NCI-H345 treated with DMSO at 0.1 percent for 48 hours (cell line): ENCODE data around the gene MRPS27.

Experiments used
- DNase-seq: peaks from one replicate; lab custom pipeline; 2025; ENCODE audit not compliant: unreplicated experiment; lab: John Stamatoyannopoulos, UW

The MRPS27 gene

DNA sequence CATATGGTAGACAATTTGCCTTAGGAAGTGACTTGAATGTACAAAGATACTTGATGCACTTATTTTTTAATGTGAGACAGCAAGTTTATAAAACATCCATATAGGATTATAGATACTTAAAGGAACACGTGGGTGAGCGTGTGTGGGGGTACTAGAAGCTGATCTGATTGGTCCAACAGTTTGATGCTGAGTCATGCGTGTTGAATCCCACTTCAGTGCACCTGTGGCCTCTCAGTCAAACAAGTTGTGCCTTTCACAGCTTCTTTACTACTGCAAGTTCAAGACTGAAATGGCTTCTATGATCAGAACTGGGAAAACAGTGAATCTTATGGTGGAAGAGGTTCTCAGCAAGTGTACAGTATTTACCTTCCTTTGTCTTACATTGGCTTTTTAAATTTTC lies 113.9 kb downstream of the MRPS27 start:
- DNase-seq = no peak

DNA sequence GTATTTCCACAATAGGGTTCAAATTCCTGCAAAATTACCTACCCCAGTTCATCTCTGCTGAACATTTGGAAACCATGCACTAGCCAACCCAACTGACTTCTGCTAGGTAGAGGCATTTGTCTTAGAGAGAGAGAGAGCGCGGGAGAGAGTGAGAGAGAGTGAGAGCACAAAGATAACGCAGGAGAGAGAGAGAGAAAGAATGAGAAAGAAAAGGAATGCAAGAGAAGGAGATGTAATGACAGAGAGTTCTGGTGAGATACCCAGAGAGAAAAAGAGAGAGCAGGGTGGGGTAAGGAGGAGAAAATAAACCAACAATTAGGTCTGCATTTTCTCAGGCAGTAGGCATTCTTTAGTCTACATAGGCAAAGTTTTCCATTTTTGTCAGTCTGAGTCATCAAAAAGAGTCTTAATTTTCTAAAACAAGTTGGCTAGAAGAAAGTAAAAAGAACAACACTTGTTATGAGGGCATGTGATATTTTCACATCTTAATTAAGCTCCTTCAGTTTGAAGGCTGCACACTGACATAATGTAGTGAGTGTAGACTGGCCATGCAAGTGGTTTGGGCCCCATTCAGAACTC lies 114.5 kb downstream of the MRPS27 start:
- no peak for DNase-seq

DNA sequence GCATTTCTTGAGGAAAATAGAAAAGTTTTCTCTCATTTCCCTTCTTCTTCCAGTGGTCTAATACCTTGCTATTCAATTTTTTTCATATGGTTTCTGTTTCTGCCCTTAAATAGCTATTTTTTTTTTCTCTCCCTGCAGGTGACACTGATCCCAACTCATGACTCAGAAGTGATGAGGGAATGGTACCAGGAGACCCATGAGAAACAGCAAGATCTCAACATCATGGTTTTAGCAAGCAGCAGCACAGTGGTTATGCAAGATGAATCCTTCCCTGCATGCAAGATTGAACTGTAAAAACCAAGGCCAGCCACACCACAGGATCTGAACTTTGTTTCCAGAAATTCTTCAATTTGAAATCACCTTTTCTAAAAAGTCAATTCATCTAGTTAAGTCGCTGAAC lies 115.1 kb downstream of the MRPS27 start:
- DNase-seq = no peak

DNA sequence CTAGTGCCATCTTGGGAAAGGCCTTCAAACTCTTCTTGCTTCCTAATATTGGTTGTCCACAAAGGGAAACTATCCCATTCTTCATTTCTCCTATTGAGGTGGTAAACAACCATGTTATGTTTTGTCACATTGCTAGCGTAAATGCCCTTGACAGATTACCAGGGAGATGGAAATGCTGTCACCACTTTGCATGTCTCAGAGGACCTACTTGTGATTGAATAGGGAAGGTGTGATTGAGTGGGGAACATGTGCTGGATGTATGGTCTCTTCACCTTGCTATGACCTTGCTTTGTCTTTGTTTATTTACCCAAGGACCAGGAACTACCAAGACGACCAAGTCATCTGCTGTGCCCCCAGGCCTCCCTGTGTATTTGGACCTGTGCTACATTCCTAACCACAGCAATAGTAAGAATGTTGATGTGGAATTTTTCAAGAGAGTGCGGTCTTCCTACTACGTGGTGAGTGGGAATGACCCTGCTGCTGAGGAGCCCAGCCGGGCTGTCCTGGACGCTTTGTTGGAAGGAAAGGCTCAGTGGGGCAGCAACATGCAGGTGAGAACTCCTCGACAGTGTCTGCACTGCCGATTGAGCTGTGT lies 116.7 kb downstream of the MRPS27 start:
- DNase-seq = no peak

GRCh38 chr5:72202331-72202825 lies 117.7 kb downstream of the MRPS27 start:
- DNase-seq = no peak

- no peak for DNase-seq
These were observed 120.4 kb downstream of the MRPS27 start for GRCh38 chr5:72199681-72200080.

DNA sequence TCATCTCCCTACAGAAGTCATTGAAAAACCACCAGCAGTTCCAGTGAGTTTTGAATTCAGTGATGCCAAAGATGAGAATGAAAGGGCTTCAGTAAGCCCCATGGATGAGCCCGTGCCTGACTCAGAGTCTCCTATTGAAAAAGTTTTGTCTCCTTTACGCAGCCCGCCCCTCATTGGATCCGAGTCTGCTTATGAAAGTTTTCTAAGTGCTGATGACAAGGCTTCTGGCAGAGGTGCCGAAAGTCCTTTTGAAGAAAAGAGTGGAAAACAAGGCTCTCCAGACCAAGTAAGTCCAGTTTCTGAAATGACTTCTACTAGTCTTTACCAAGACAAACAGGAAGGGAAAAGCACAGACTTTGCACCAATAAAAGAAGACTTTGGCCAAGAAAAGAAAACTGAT lies 122.6 kb downstream of the MRPS27 start:
- DNase-seq = no peak

DNA sequence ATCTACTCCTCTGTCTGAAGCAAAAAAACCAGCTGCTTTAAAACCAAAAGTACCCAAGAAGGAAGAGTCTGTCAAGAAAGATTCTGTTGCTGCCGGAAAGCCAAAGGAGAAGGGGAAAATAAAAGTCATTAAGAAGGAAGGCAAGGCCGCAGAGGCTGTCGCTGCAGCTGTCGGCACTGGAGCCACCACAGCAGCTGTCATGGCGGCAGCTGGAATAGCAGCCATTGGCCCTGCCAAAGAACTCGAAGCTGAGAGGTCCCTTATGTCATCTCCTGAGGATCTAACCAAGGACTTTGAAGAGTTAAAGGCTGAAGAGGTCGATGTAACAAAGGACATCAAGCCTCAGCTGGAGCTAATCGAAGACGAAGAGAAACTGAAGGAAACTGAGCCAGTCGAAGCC lies 124.5 kb downstream of the MRPS27 start:
- DNase-seq = no peak

DNA sequence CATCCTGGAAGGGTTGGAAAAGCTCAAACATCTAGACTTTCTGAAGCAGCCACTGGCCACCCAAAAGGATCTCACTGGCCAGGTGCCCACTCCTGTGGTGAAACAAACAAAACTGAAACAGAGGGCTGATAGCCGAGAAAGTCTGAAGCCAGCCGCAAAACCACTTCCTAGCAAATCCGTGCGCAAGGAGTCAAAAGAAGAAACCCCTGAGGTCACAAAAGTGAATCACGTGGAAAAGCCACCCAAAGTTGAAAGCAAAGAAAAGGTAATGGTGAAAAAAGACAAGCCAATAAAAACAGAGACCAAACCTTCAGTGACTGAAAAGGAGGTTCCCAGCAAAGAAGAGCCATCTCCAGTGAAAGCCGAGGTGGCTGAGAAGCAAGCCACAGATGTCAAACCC lies 125.2 kb downstream of the MRPS27 start:
- DNase-seq = no peak

DNA sequence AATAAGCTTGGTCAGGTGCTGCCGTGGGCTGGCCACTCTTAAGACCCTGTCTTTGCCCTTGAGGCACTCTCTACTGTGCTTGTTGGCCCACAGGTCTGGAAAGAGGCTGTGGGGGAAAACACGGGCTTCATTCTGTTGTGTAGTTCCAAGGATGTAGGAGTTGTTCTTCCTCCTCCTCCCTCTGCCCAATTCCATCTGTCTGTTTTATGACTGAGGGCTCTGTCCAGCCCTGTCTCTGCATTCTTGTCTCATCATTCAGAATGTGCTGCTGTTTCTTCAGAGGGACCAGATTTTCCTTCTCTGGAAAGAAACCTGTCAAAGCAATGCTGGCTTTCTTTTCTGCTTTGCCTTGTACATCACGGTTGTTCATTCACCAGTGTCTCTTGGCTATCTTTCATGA lies 128.6 kb downstream of the MRPS27 start:
- DNase-seq = no peak

GRCh38 chr5:72189146-72189545 lies 130.9 kb downstream of the MRPS27 start:
- no peak for DNase-seq

GRCh38 chr5:72188166-72188565 lies 131.9 kb downstream of the MRPS27 start:
- no peak for DNase-seq

DNA sequence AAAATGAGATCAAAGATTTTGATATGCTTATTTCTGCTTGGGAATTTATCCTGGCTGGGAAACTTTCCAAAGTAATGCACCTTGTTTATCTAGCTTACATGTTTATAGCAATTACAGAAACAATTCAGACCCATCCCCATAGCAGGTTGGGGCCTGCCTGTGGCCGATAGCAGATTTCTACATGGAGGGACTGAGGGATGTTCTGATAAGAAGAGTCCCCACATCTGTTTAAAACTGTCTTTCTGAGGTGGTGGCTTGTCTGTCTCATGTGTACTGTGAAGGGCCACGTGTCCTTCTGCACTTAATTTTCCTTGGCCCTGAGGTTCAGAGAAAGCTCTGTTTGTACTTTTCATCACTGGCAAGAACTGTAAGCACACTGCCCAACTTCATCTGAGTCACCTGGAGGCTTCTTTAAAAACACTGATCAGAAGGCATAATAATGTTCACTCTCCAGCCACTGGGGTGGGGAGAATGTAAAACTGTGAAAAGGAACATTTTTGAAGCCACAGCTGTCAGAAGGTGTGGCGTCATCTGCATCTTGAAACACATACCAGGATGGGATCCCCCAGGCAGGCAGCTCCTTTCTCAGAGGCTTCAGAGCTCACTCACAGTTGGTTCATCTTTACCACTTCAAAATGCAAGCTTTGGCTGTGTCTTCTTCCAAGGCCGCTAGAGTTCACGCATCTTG lies 132.5 kb downstream of the MRPS27 start:
- no peak for DNase-seq

- no peak for DNase-seq
These were observed 134.3 kb downstream of the MRPS27 start for GRCh38 chr5:72185496-72186329.

GRCh38 chr5:72184408-72184807 lies 135.6 kb downstream of the MRPS27 start:
- no peak for DNase-seq

GRCh38 chr5:72183101-72183520 lies 136.9 kb downstream of the MRPS27 start:
- DNase-seq = no peak

DNA sequence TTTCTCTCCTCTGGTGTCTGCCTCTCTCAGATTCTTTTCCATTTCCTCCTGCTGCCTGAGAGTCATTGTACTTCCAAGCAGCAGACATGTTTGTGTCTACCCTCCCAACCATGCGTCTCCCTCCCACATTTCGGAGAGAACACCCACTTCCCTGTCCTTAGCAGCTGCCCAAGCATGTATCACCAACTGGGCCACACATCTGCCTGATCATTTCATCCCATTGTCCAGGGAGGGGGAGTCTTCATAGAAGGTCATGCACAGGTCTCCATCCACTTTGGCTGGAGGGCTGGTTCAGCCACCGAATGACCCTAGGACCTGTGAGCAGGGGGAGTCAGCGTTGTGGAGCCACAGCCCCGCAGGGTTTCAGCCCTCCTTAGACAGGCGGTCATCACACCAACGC lies 137.4 kb downstream of the MRPS27 start:
- no peak for DNase-seq

GRCh38 chr5:72180925-72181324 lies 139.1 kb downstream of the MRPS27 start:
- DNase-seq = no peak

- no peak for DNase-seq
These were observed 140.1 kb downstream of the MRPS27 start for GRCh38 chr5:72179816-72180440.

DNA sequence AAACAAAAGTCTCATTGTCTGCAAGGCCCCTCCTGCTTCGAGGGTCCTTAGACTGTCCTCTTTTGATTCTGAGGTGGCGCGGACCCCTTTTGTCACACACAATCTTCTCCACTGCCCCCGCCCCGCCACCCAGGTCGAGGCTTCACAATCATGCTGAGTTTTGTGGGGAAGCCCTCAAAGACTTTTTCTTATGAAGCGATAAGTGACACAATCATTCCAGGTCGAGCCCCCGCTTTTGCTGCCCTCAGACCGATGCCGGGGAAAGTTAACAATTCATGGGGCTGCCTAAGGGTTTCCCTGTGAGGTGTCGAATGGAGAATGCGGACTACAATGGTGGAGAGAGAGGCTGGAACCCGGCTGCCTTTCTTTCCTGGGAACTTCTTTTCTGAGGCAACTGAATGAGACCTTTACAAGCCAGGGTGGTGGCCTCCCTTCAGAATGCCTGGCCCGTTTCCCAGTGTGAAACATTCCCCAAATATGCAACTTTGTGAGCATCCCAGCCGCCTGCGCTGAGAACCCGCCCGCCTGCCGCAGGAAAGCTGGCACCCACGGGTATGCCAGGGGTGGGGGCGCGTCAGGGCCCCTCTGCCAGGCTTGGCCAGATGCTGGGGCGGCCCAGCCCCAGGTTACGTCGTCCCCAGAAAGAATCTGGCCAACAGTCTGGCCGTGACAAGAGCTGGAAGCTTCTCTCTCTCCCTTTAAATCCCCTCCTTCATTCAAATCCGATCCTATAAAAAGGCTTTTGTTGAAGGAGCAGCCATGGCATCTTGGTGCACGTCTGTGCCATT lies 140.8 kb downstream of the MRPS27 start:
- DNase-seq = no peak
